ENCODE measurements around the gene PLXND1. TPM values are rescaled to one million over a fixed set of nuclear protein-coding genes. Genes with fewer than 3 reads are reported as not detected.

The PLXND1 gene
- polyA plus RNA-seq, 3 donors: 124 to 153 (median 144) TPM

- no peak for DNase-seq (ENCODE audit: extremely low read depth in 1 of 11, low read depth in 9 of 11, low spot score in 4 of 11)
These were observed 10.8 kb downstream of the PLXND1 start for GRCh38 chr3:129595544-129596193.

DNA sequence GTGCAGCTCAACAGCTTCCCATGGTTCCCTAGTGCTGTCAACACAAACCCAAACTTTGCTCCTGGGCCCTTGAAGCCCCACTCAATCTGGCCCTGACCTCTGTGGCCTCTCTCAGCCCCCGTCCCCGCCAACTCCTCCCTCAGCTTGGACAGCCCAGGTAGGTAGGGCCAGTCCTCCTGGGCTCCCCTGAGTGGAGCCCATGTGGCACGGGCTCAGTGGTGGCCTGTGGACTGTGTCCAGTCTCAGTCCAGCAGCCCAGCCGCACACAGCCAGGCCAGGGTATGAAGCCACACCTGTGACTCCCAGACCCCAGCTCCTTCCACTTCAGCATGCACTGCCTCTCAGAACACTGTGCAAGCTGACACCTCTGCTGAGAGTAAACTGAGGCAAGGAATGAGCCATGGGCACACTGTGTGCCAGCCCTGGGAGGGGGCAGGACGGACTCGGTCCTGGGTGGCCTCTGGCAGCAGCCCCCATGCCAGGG, 11.5 kb downstream of the PLXND1 start:
- no peak for DNase-seq (ENCODE audit: extremely low read depth in 1 of 11, low read depth in 9 of 11, low spot score in 4 of 11)

DNA sequence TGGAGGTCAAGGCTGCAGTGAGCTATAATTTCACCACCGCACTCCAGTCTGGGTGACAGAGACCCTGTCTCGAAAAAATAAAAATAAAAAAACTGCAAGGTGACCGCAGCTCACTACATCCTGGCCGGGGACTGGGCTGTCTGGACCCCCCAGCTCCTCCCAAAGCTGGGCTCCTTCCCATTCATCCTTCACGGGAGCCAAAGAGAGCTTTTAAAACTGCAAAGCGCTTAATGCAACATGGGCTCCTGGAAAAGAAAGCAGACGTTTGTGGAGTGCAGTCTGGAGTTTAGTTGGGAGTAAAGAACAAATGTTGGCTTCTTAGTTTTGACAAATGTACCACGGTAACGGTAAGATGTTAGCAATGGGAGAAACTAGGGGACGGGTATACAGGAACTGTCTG, 12.1 kb downstream of the PLXND1 start:
- DNase-seq (ENCODE audit: extremely low read depth in 1 of 11, low read depth in 9 of 11, low spot score in 4 of 11): no peak

DNA sequence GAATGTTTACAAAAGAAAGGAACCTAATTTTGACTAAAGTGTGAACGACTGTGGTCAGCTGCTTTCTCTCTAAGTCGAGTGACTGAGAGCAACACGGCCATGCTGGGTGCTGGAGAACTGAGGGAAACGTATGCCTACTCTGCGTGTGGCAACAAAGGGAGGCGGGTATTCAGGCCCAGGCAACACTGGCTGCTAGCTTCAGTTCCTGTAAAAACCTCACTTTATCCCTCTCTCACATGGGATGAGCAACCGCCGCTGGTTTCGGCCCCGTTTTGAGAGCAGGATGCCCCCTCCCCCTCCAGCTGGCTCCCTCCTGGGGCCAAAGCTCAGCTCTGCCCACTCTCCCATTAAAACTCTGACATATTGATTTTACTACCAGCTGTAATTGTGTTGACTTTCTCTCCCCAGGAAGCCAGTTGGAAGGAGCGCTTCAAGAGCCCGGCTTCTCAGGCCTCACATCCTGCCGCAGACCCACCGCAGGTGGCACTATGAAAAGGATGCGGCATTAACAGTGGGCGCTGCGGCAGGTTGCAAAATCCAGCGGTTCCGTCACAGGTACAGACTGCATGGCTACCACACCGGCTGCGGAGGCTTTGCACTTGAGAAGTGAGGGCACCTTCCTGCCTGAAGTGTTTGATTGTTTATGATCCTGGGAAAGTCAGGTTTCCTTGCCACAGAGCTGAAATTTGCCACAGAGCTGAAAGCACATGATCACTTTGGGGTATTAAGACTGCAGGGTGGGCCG, 12.7 kb downstream of the PLXND1 start:
- DNase-seq (ENCODE audit: extremely low read depth in 1 of 11, low read depth in 9 of 11, low spot score in 4 of 11): peak in 1 of 11 donors; percentile 54

- no peak for DNase-seq (ENCODE audit: extremely low read depth in 1 of 11, low read depth in 9 of 11, low spot score in 4 of 11)
These were observed 13.3 kb downstream of the PLXND1 start for GRCh38 chr3:129593230-129593594.

GRCh38 chr3:129592381-129593131, 13.9 kb downstream of the PLXND1 start:
- DNase-seq (ENCODE audit: extremely low read depth in 1 of 11, low read depth in 9 of 11, low spot score in 4 of 11): peak in 3 of 11 donors; percentile 51 to 71 (median 56)

GRCh38 chr3:129591932-129592331, 14.5 kb downstream of the PLXND1 start:
- no peak for DNase-seq (ENCODE audit: extremely low read depth in 1 of 11, low read depth in 9 of 11, low spot score in 4 of 11)

DNA sequence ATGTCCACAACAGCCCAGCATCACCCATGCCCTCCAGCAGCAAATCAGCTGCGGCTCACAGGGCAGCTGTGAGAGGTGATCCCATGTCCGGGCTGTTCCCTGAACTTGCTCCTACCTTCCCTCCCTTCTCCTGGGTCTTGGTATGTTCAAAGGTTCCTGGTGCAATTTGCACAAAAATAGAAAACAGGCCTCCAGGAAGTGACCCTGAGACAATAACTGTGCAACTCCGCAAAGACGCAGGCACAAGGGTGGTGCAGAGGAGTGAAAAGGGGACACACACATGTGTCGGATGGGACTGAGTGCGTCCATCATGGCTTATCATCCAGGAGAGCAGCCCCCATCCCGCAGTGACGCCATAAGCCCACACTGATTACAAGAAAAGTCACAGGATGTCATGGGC, 16.3 kb downstream of the PLXND1 start:
- no peak for DNase-seq (ENCODE audit: extremely low read depth in 1 of 11, low read depth in 9 of 11, low spot score in 4 of 11)

- no peak for DNase-seq (ENCODE audit: extremely low read depth in 1 of 11, low read depth in 9 of 11, low spot score in 4 of 11)
These were observed 18.8 kb downstream of the PLXND1 start for GRCh38 chr3:129587566-129588210.

GRCh38 chr3:129586746-129587430, 19.6 kb downstream of the PLXND1 start:
- no peak for DNase-seq (ENCODE audit: extremely low read depth in 1 of 11, low read depth in 9 of 11, low spot score in 4 of 11)

DNA sequence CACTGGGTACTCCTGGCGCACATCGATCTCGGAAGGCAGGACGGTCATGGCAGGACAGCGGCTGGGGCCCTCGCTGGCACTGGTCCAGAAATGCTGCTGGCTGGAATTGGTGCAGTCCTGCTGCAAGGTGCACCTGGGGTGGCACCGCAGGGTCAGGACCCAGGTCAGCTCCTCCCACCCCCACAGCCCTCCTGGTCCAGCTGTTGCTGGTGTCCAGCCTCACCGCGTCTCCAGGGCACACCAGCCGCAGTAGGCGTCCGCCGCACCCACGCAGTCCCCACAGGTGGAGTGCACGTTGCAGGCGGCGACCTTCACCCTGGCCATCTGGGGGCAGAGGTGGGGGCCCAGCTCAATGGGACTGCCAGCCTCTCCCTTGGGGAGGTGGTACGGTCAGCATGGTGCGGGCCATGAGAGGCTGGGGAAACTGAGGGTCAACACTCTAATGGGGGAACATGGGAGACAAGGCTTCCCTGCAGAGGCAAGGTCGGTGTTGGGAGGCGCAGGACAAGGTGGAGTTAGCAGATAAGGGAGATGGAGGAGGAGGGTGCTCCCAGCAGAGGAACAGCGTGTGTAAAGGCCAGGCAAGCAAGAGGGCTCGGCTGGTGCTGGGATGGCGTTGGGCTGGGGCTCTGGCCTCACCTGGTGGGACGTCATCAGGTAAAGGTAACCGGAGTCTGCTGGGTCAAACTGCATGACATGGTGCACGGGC, 20.4 kb downstream of the PLXND1 start:
- no peak for DNase-seq (ENCODE audit: extremely low read depth in 1 of 11, low read depth in 9 of 11, low spot score in 4 of 11)

GRCh38 chr3:129584631-129585030, 21.8 kb downstream of the PLXND1 start:
- no peak for DNase-seq (ENCODE audit: extremely low read depth in 1 of 11, low read depth in 9 of 11, low spot score in 4 of 11)

- no peak for DNase-seq (ENCODE audit: extremely low read depth in 1 of 11, low read depth in 9 of 11, low spot score in 4 of 11)
These were observed 23.2 kb downstream of the PLXND1 start for GRCh38 chr3:129583289-129583688.

GRCh38 chr3:129582799-129583198, 23.7 kb downstream of the PLXND1 start:
- DNase-seq (ENCODE audit: extremely low read depth in 1 of 11, low read depth in 9 of 11, low spot score in 4 of 11): no peak

GRCh38 chr3:129581623-129582022, 24.9 kb downstream of the PLXND1 start:
- DNase-seq (ENCODE audit: extremely low read depth in 1 of 11, low read depth in 9 of 11, low spot score in 4 of 11): no peak

GRCh38 chr3:129579991-129580390, 26.5 kb downstream of the PLXND1 start:
- no peak for DNase-seq (ENCODE audit: extremely low read depth in 1 of 11, low read depth in 9 of 11, low spot score in 4 of 11)

DNA sequence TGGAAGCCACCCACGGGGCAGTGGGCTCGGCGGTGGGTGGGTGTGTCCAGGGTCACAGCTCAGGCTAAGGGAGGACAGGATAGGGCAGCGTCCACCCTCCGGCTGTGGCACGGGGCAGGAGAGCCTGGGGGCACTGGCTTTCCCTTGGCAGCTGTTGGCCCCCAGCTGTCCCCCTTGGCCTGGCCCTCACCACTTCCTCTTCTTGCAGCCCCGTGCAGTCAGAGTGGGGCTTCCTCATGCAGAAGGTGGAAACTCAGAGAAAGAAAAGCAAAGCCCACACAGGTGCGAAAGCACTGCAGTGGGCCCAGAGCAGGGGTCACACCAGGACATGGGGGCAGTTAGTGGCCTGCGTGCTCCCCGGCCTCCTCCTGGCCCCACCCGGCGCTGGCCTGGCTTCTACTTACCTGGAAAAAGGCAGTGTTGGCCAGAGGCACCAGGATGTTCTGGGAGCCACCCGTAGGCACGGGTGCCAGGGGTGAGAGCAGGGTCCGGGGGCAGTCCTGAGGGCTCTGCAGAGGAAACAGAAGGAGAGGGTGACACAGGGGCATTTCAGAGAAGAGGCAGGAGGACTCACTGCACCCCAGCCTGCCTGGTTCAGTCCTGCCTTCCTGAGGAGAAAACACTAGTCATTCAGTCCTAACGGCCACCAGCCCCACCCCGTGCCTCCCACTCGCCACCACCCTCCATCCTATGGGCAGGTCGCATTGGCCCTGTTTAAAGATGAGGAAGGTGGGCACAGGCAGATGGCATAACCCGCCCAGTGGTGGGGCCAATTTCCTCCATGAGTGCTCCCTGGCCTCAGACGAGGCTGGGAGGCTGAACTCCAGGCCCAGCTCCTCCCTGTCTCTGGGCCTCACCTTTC, 28.3 kb downstream of the PLXND1 start:
- DNase-seq (ENCODE audit: extremely low read depth in 1 of 11, low read depth in 9 of 11, low spot score in 4 of 11): no peak
